Neural progenitor cell (in vitro differentiated cells): ENCODE measurements around the gene WDR36. TPM values are rescaled to one million over a fixed set of nuclear protein-coding genes. Genes with fewer than 3 reads are reported as not detected.

Experiments used
- DNase-seq: peaks from one replicate; pipeline ENCODE4 v3.0.0-alpha.2; 2016; ENCODE audit warnings: low spot score
- H2AFZ ChIP-seq: fragments of 200-600 bp; sonication (generic); replicated peaks from 2 replicates; pipeline ENCODE4 v1.6.1; 2016; ENCODE audit warnings: antibody characterized with exemption
- H3F3A ChIP-seq: fragments of 200-600 bp; sonication (generic); 2 replicates; pipeline ENCODE4 v1.6.1; 2016; ENCODE audit warnings: antibody characterized with exemption, low read depth
- H3K27ac ChIP-seq: fragments of 200-600 bp; sonication (generic); 2 replicates; pipeline ENCODE4 v1.5.1; 2016; ENCODE audit warnings: mild to moderate bottlenecking
- H3K27me3 ChIP-seq: fragments of 200-600 bp; sonication (generic); 2 replicates; pipeline ENCODE4 v1.6.1; 2016; ENCODE audit warnings: mild to moderate bottlenecking, moderate library complexity
- H3K36me3 ChIP-seq: fragments of 200-600 bp; sonication (generic); 2 replicates; pipeline ENCODE4 v1.5.1; 2016
- H3K4me1 ChIP-seq: fragments of 200-600 bp; sonication (generic); 2 replicates; pipeline ENCODE4 v1.6.1; 2016; ENCODE audit warnings: mixed run types
- H3K4me2 ChIP-seq: fragments of 200-600 bp; sonication (generic); 2 replicates; pipeline ENCODE4 v1.6.1; 2016
- H3K4me3 ChIP-seq: fragments of 200-600 bp; sonication (generic); 2 replicates; pipeline ENCODE4 v1.5.1; 2016
- H3K79me2 ChIP-seq: fragments of 200-600 bp; sonication (generic); 2 replicates; pipeline ENCODE4 v1.6.1; 2016; ENCODE audit warnings: low read depth
- H3K9ac ChIP-seq: fragments of 200-600 bp; sonication (generic); 2 replicates; pipeline ENCODE4 v1.6.1; 2016
- H3K9me3 ChIP-seq: fragments of 200-600 bp; sonication (generic); 2 replicates; pipeline ENCODE4 v1.5.1; 2016; ENCODE audit warnings: low read depth
- H4K20me1 ChIP-seq: fragments of 200-600 bp; sonication (generic); 2 replicates; pipeline ENCODE4 v1.6.1; 2016; ENCODE audit warnings: low read depth
- H3K27ac Mint-ChIP-seq: 3 replicates; pipeline ENCODE4 v1.8.0; 2021; ENCODE audit warnings: mixed read lengths
- H3K27me3 Mint-ChIP-seq: 2 replicates; pipeline ENCODE4 v1.8.0; 2022; ENCODE audit warnings: low read depth, mild to moderate bottlenecking, inconsistent platforms, moderate library complexity, mixed read lengths; ENCODE audit not compliant: insufficient read depth
- H3K36me3 Mint-ChIP-seq: 3 replicates; pipeline ENCODE4 v1.8.0; 2021; ENCODE audit warnings: mixed read lengths
- H3K4me1 Mint-ChIP-seq: 3 replicates; pipeline ENCODE4 v1.8.0; 2021; ENCODE audit warnings: mixed read lengths
- H3K4me3 Mint-ChIP-seq: 3 replicates; pipeline ENCODE4 v1.8.0; 2021; ENCODE audit warnings: mild to moderate bottlenecking, moderate library complexity, mixed read lengths
- H3K9me3 Mint-ChIP-seq: 3 replicates; pipeline ENCODE4 v1.8.0; 2020; ENCODE audit warnings: mixed read lengths
- CTCF ChIP-seq: fragments of 200-600 bp; sonication (generic); IDR thresholded peaks from 2 replicates; pipeline ENCODE4 v1.5.1; 2017; ENCODE audit warnings: antibody characterized with exemption, mild to moderate bottlenecking
- EZH2 ChIP-seq: fragments of 200-600 bp; sonication (generic); IDR thresholded peaks from 2 replicates; pipeline ENCODE4 v1.6.1; 2017; ENCODE audit warnings: antibody characterized with exemption, mild to moderate bottlenecking, moderate library complexity
- EZH2phosphoT487 ChIP-seq: fragments of 200-600 bp; sonication (generic); IDR thresholded peaks from 2 replicates; pipeline ENCODE4 v1.6.1; 2017; ENCODE audit warnings: antibody characterized with exemption
- total RNA-seq: library from RNA; depleted of rRNA; stranded (reverse); fragments of >200 nt; gene quantifications from 2 replicates; pipeline ENCODE4 v1.2.3, GENCODE V29; 2015; ENCODE audit warnings: low replicate concordance

The WDR36 gene
- total RNA-seq, 1 donor from 2014 or later, result 60.1 TPM

GRCh38 chr5:111113678-111114077 is 21.5 kb downstream of the WDR36 start:
- H3K4me2 ChIP-seq, result no peak overlapping the region
- no peaks in the 10 kb centered on the region for H3K9me3 ChIP-seq
- Mint-ChIP-seq H3K4me3 (no peak overlapping the region), H3K4me1 (peaks cover 4% of the 10 kb centered on the region), H3K9me3 (no peaks in the 10 kb centered on the region), H3K36me3 (peaks cover 6% of the 10 kb centered on the region), H3K27ac (no peak overlapping the region), H3K27me3 (no peaks in the 10 kb centered on the region)
- H3K27me3 ChIP-seq, result no peaks in the 10 kb centered on the region
- H4K20me1 ChIP-seq, result peaks cover 28% of the 10 kb centered on the region
- H2AFZ ChIP-seq, result no peak overlapping the region
- peaks cover 11% of the 10 kb centered on the region for H3K4me1 ChIP-seq
- H3K27ac ChIP-seq, result no peak overlapping the region
- H3K79me2 ChIP-seq, result no peaks in the 10 kb centered on the region
- peaks cover 25% of the 10 kb centered on the region for H3K36me3 ChIP-seq
- no peaks in the 10 kb centered on the region for H3F3A ChIP-seq
- H3K4me3 ChIP-seq, result no peak overlapping the region
- DNase-seq, result peak; percentile 51
- TF ChIP-seq EZH2, result no peak
- no peak for TF ChIP-seq CTCF
- TF ChIP-seq EZH2phosphoT487, result peak; percentile 64
- H3K9ac ChIP-seq, result no peak overlapping the region

- H3K4me3 ChIP-seq, result no peak overlapping the region
- no peaks in the 10 kb centered on the region for H3K27me3 ChIP-seq
- H3K36me3 ChIP-seq, result peaks cover 32% of the 10 kb centered on the region
- peaks cover 4% of the 10 kb centered on the region for H3K4me1 Mint-ChIP-seq
- H3K27ac Mint-ChIP-seq, result no peak overlapping the region
- H3K4me2 ChIP-seq, result no peak overlapping the region
- H3K9me3 ChIP-seq, result no peaks in the 10 kb centered on the region
- H3K9me3 Mint-ChIP-seq, result no peaks in the 10 kb centered on the region
- H2AFZ ChIP-seq, result no peak overlapping the region
- H3K36me3 Mint-ChIP-seq, result peaks cover 6% of the 10 kb centered on the region
- H3K27ac ChIP-seq, result no peak overlapping the region
- peaks cover 11% of the 10 kb centered on the region for H3K4me1 ChIP-seq
- H3K4me3 Mint-ChIP-seq, result no peak overlapping the region
- TF ChIP-seq CTCF (no peak), EZH2phosphoT487 (no peak), EZH2 (no peak)
- H3F3A ChIP-seq, result no peaks in the 10 kb centered on the region
- no peaks in the 10 kb centered on the region for H3K79me2 ChIP-seq
- H3K9ac ChIP-seq, result no peak overlapping the region
- H3K27me3 Mint-ChIP-seq, result no peaks in the 10 kb centered on the region
- no peak for DNase-seq
- peaks cover 28% of the 10 kb centered on the region for H4K20me1 ChIP-seq
These were observed 23.1 kb downstream of the WDR36 start for GRCh38 chr5:111115229-111115628.

- peaks cover 8% of the 10 kb centered on the region for H3K36me3 Mint-ChIP-seq
- TF ChIP-seq EZH2, result no peak
- no peak for TF ChIP-seq EZH2phosphoT487
- TF ChIP-seq CTCF, result no peak
- H3K27ac Mint-ChIP-seq, result no peak overlapping the region
- Histone ChIP-seq H3K4me3 (no peak overlapping the region), H3F3A (no peaks in the 10 kb centered on the region), H3K4me2 (no peak overlapping the region), H3K9me3 (no peaks in the 10 kb centered on the region), H4K20me1 (peaks cover 28% of the 10 kb centered on the region), H3K4me1 (peaks cover 11% of the 10 kb centered on the region), H2AFZ (no peak overlapping the region), H3K27ac (no peak overlapping the region), H3K79me2 (no peaks in the 10 kb centered on the region), H3K27me3 (no peaks in the 10 kb centered on the region), H3K9ac (no peak overlapping the region), H3K36me3 (peaks cover 29% of the 10 kb centered on the region)
- H3K27me3 Mint-ChIP-seq, result no peaks in the 10 kb centered on the region
- H3K4me1 Mint-ChIP-seq, result peaks cover 4% of the 10 kb centered on the region
- DNase-seq, result no peak
- no peaks in the 10 kb centered on the region for H3K9me3 Mint-ChIP-seq
- no peak overlapping the region for H3K4me3 Mint-ChIP-seq
These were observed 24.4 kb downstream of the WDR36 start for GRCh38 chr5:111116550-111116949.
